HepG2 (cell line): ENCODE data around the gene GNG13. TPM values are rescaled to one million over a fixed set of nuclear protein-coding genes. Genes with fewer than 3 reads are reported as not detected.

Experiments
- ARID2 ChIP-seq: sonication (generic); formaldehyde crosslinking; IDR thresholded peaks from 2 replicates; pipeline ENCODE4 v1.8.1; 2022; ENCODE audit warnings: mild to moderate bottlenecking, missing genetic modification reagents, borderline replicate concordance
- ARNTL ChIP-seq: sonication (generic); formaldehyde crosslinking; IDR thresholded peaks from 2 replicates; pipeline ENCODE4 v1.4.0; 2020; ENCODE audit warnings: mild to moderate bottlenecking, missing genetic modification reagents
- GATAD2A ChIP-seq: IDR thresholded peaks from 2 replicates; pipeline ENCODE4 v1.6.1; 2016
- GFI1 ChIP-seq: sonication (generic); formaldehyde crosslinking; IDR thresholded peaks from 2 replicates; pipeline ENCODE4 v1.5.0; 2020; ENCODE audit warnings: missing genetic modification reagents, mild to moderate bottlenecking, borderline replicate concordance
- HNF4A ChIP-seq: sonication (generic); formaldehyde crosslinking; IDR thresholded peaks from 2 replicates; pipeline ENCODE4 v1.4.0; 2020; ENCODE audit warnings: missing genetic modification reagents
- ISL2 ChIP-seq: sonication (generic); formaldehyde crosslinking; IDR thresholded peaks from 2 replicates; pipeline ENCODE4 v1.5.0; 2020; ENCODE audit warnings: missing genetic modification reagents
- LCORL ChIP-seq, 2 experiments: fragments of 450-650 bp in 1 of 2; sonication (generic) in 1 of 2; formaldehyde crosslinking in 1 of 2; IDR thresholded peaks; 2 replicates each; pipeline versions ENCODE4 v1.5.0 to v1.6.1; 2017 to 2020; ENCODE audit warnings: antibody characterized with exemption in 1 of 2, missing genetic modification reagents in 1 of 2
- POGZ ChIP-seq: sonication (generic); formaldehyde crosslinking; IDR thresholded peaks from 2 replicates; pipeline ENCODE4 v1.4.0; 2020; ENCODE audit warnings: mild to moderate bottlenecking, missing genetic modification reagents
- SMAD3 ChIP-seq: sonication (generic); formaldehyde crosslinking; IDR thresholded peaks from 2 replicates; pipeline ENCODE4 v1.4.0; 2020; ENCODE audit warnings: missing genetic modification reagents
- SOX6 ChIP-seq, 2 experiments: fragments of 450-650 bp in 1 of 2; sonication (generic) in 1 of 2; formaldehyde crosslinking in 1 of 2; IDR thresholded peaks; 2 replicates each; pipeline versions ENCODE4 v1.4.0 to v1.6.1; 2017 to 2020; ENCODE audit warnings: antibody characterized with exemption in 1 of 2, mild to moderate bottlenecking in 1 of 2, missing genetic modification reagents in 1 of 2
- SP4 ChIP-seq: sonication (generic); formaldehyde crosslinking; IDR thresholded peaks from 2 replicates; pipeline ENCODE4 v1.8.1; 2023; ENCODE audit warnings: mild to moderate bottlenecking, missing genetic modification reagents
- TMF1 ChIP-seq: sonication (generic); formaldehyde crosslinking; IDR thresholded peaks from 2 replicates; pipeline ENCODE4 v1.8.1; 2022; ENCODE audit warnings: low read depth, missing genetic modification reagents
- ZNF292 ChIP-seq: sonication (generic); formaldehyde crosslinking; IDR thresholded peaks from 2 replicates; pipeline ENCODE4 v1.8.1; 2022; ENCODE audit warnings: mild to moderate bottlenecking, low read depth, missing genetic modification reagents, borderline replicate concordance
- ZNF616 ChIP-seq: sonication (generic); formaldehyde crosslinking; IDR thresholded peaks from 2 replicates; pipeline ENCODE4 v1.5.0; 2020; ENCODE audit warnings: low read depth, mild to moderate bottlenecking, missing genetic modification reagents
- ZNF709 ChIP-seq: sonication (generic); formaldehyde crosslinking; IDR thresholded peaks from 2 replicates; pipeline ENCODE4 v1.5.0; 2020; ENCODE audit warnings: mild to moderate bottlenecking, missing genetic modification reagents
- ZNF720 ChIP-seq: sonication (generic); formaldehyde crosslinking; IDR thresholded peaks from 2 replicates; pipeline ENCODE4 v1.4.0; 2020; ENCODE audit warnings: missing genetic modification reagents
- ZNF747 ChIP-seq: sonication (generic); formaldehyde crosslinking; IDR thresholded peaks from 2 replicates; pipeline ENCODE4 v1.8.1; 2023; ENCODE audit warnings: missing genetic modification reagents, mild to moderate bottlenecking, borderline replicate concordance
- ZNF839 ChIP-seq: sonication (generic); formaldehyde crosslinking; IDR thresholded peaks from 2 replicates; pipeline ENCODE4 v1.4.0; 2020; ENCODE audit warnings: missing genetic modification reagents, mild to moderate bottlenecking, borderline replicate concordance
- ZSCAN29 ChIP-seq: sonication (generic); formaldehyde crosslinking; conservative IDR thresholded peaks from 2 replicates; pipeline ENCODE4 v1.4.0; 2020; ENCODE audit warnings: mild to moderate bottlenecking, missing genetic modification reagents
- ZZZ3 ChIP-seq: sonication (generic); formaldehyde crosslinking; IDR thresholded peaks from 2 replicates; pipeline ENCODE4 v1.4.0; 2020; ENCODE audit warnings: missing genetic modification reagents, mild to moderate bottlenecking, borderline replicate concordance
- polyA plus RNA-seq, 8 experiments: library from polyadenylated mRNA; depleted of rRNA in 3 of 8; stranded (reverse) in 7 of 8; unstranded in 1 of 8; fragments of >200 nt; fragmentation: Illumina TruSeq in 4 of 8; extraction: Trizol in 4 of 8; gene quantifications; 2 replicates each; pipeline versions ENCODE4 v1.2.1 to v1.2.3, GENCODE V29; 2011 to 2016; ENCODE audit warnings: low read depth in 4 of 8, missing spikeins in 1 of 8, mixed read lengths in 1 of 8; ENCODE audit not compliant: insufficient read depth in 1 of 8
- total RNA-seq, 5 experiments: library from RNA; depleted of rRNA; stranded (reverse); fragments of >200 nt; fragmentation: Illumina TruSeq; extraction: Trizol; gene quantifications; 2 replicates each; pipeline ENCODE4 v1.2.3, GENCODE V29; 2016; ENCODE audit warnings: low read depth in 1 of 5
- TF ChIP-seq, protein P1 (sequence below): IDR thresholded peaks from 2 replicates; pipeline ENCODE4 v1.6.1; 2016; ENCODE audit warnings: control low read depth
- TF ChIP-seq, protein P2 (sequence below): sonication (generic); formaldehyde crosslinking; IDR thresholded peaks from 2 replicates; pipeline ENCODE4 v1.5.1; 2020; ENCODE audit warnings: missing genetic modification reagents, mild to moderate bottlenecking, borderline replicate concordance
- TF ChIP-seq, protein P3 (sequence below): sonication (generic); IDR thresholded peaks from 2 replicates; pipeline ENCODE4 v1.6.1; 2016; ENCODE audit warnings: low read depth, borderline replicate concordance
- TF ChIP-seq, protein P4 (sequence below): sonication (generic); formaldehyde crosslinking; IDR thresholded peaks from 2 replicates; pipeline ENCODE4 v1.4.0; 2020; ENCODE audit warnings: missing genetic modification reagents, borderline replicate concordance

The GNG13 gene
- total and polyA plus RNA-seq, 2 of the 13 experiments (the other 11 are each of a cell fraction or from before 2014, with no cell fraction given) = not detected

DNA sequence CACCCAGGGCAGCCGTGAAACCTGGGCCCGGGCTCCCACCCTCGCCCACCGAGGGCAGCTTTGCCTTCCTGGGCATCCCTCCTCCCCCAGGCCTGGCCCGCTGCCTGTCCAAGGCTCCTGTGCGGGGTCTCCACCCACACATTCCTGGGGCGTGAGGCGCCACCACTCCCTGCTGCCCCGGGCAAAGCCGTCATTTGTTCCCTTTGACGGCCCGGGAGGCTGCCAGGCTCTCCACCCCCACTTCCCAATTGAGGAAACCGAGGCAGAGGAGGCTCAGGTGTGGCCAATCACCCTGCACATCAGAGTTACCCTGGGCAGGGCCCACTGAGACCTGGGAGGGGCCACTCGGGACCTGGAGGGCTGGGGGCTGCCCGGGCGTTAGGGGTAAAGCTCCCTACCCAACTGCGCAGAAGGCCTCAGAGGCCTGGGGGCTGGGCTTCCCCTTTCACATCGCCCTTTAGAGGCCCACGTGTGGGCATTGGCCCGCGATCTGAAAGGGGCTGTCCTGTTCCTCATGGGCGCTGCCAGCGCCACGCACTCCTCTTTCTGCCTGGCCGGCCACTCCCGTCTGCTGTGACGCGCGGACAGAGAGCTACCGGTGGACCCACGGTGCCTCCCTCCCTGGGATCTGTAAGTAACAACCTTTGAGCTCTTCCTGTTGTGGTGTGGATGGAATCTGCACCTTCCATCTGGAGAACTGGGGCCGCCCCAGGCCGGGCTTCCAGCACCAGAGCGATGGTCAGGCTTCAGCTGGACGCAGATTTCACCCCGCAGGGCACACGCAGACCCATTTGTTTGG, 39.8 kb downstream of the GNG13 start, which contains the start of gene MSLN (continued):
- TF ChIP-seq GFI1 = 0 out of 2 replicates have a peak, but pooled peaks have one; percentile 16
- no peak for TF ChIP-seq SP4 (CRISPR knock-in tag)
- TF ChIP-seq GATAD2A = peak; percentile 31; the same call in 1 of the 2 replicates
- TF ChIP-seq, protein P1, sequence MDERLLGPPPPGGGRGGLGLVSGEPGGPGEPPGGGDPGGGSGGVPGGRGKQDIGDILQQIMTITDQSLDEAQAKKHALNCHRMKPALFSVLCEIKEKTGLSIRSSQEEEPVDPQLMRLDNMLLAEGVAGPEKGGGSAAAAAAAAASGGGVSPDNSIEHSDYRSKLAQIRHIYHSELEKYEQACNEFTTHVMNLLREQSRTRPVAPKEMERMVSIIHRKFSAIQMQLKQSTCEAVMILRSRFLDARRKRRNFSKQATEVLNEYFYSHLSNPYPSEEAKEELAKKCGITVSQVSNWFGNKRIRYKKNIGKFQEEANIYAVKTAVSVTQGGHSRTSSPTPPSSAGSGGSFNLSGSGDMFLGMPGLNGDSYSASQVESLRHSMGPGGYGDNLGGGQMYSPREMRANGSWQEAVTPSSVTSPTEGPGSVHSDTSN = no peak
- TF ChIP-seq ARID2 = no peak
- TF ChIP-seq ZNF720 (CRISPR knock-in tag) = no peak
- TF ChIP-seq ZNF292 (CRISPR knock-in tag) = 0 out of 2 replicates have a peak, but pooled peaks have one; percentile 28
- TF ChIP-seq, protein P2, sequence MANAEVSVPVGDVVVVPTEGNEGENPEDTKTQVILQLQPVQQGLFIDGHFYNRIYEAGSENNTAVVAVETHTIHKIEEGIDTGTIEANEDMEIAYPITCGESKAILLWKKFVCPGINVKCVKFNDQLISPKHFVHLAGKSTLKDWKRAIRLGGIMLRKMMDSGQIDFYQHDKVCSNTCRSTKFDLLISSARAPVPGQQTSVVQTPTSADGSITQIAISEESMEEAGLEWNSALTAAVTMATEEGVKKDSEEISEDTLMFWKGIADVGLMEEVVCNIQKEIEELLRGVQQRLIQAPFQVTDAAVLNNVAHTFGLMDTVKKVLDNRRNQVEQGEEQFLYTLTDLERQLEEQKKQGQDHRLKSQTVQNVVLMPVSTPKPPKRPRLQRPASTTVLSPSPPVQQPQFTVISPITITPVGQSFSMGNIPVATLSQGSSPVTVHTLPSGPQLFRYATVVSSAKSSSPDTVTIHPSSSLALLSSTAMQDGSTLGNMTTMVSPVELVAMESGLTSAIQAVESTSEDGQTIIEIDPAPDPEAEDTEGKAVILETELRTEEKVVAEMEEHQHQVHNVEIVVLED (CRISPR knock-in tag) = no peak
- TF ChIP-seq HNF4A (CRISPR knock-in tag) = peak; percentile 79
- TF ChIP-seq, protein P3, sequence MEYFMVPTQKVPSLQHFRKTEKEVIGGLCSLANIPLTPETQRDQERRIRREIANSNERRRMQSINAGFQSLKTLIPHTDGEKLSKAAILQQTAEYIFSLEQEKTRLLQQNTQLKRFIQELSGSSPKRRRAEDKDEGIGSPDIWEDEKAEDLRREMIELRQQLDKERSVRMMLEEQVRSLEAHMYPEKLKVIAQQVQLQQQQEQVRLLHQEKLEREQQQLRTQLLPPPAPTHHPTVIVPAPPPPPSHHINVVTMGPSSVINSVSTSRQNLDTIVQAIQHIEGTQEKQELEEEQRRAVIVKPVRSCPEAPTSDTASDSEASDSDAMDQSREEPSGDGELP = 0 out of 2 replicates have a peak, but pooled peaks have one; percentile 21
- no peak for TF ChIP-seq ZNF839
- 0 out of 2 replicates have a peak, but pooled peaks have one; percentile 12 for TF ChIP-seq ISL2 (CRISPR knock-in tag)
- no peak for TF ChIP-seq ZNF616 (CRISPR knock-in tag)
- TF ChIP-seq SOX6 (IDR thresholded peaks at IDR 0.05) = no peak
- 0 out of 2 replicates have a peak, but pooled peaks have one; percentile 20 for TF ChIP-seq SOX6 (CRISPR knock-in tag; IDR thresholded peaks at IDR 0.05)
- no peak for TF ChIP-seq POGZ (CRISPR knock-in tag)
- no peak for TF ChIP-seq ZSCAN29 (CRISPR knock-in tag)
- 0 out of 2 replicates have a peak, but pooled peaks have one; percentile 45 for TF ChIP-seq ZNF709 (CRISPR knock-in tag)
- no peak for TF ChIP-seq TMF1 (CRISPR knock-in tag)
- no peak for TF ChIP-seq ZZZ3 (CRISPR knock-in tag)
- no peak for TF ChIP-seq SMAD3 (CRISPR knock-in tag)
- TF ChIP-seq, protein P4, sequence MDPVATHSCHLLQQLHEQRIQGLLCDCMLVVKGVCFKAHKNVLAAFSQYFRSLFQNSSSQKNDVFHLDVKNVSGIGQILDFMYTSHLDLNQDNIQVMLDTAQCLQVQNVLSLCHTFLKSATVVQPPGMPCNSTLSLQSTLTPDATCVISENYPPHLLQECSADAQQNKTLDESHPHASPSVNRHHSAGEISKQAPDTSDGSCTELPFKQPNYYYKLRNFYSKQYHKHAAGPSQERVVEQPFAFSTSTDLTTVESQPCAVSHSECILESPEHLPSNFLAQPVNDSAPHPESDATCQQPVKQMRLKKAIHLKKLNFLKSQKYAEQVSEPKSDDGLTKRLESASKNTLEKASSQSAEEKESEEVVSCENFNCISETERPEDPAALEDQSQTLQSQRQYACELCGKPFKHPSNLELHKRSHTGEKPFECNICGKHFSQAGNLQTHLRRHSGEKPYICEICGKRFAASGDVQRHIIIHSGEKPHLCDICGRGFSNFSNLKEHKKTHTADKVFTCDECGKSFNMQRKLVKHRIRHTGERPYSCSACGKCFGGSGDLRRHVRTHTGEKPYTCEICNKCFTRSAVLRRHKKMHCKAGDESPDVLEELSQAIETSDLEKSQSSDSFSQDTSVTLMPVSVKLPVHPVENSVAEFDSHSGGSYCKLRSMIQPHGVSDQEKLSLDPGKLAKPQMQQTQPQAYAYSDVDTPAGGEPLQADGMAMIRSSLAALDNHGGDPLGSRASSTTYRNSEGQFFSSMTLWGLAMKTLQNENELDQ (CRISPR knock-in tag) = no peak
- 0 out of 2 replicates have a peak, but pooled peaks have one; percentile 46 for TF ChIP-seq ZNF747 (CRISPR knock-in tag)
- peak; percentile 55; the same call in 1 of the 2 replicates for TF ChIP-seq ARNTL (CRISPR knock-in tag)
- no peak for TF ChIP-seq LCORL (IDR thresholded peaks at IDR 0.05)
- TF ChIP-seq LCORL (CRISPR knock-in tag; IDR thresholded peaks at IDR 0.05) = no peak
